Activated CD4-positive, alpha-beta T cell treated with anti-CD3 and anti-CD28 coated beads, Interleukin-2, Interleukin-4, amounts not matched to agents 100 ng/mL and 50 ng/mL, durations not matched to agents 16 hours and 8 hours (primary cell): ENCODE results near the gene MLLT10.
A peak's percentile ranks its signal among the peaks of the same experiment; 100 is the strongest.

ENCODE experiments used
- DNase-seq: peaks from one replicate; pipeline ENCODE4 v3.0.0-alpha.2; 2020; ENCODE audit warnings: low spot score

MLLT10 gene

GRCh38 chr10:21638681-21639080 lies 104.6 kb downstream of the MLLT10 start:
- DNase-seq: no peak

- DNase-seq: no peak
Measured at GRCh38 chr10:21648040-21648439, 114.0 kb downstream of the MLLT10 start.

GRCh38 chr10:21649454-21649872 lies 115.4 kb downstream of the MLLT10 start:
- DNase-seq: peak; percentile 46

GRCh38 chr10:21650353-21650752 lies 116.3 kb downstream of the MLLT10 start:
- DNase-seq: no peak

- DNase-seq: no peak
Measured at GRCh38 chr10:21655236-21655635, 121.2 kb downstream of the MLLT10 start.

- DNase-seq: no peak
Measured at GRCh38 chr10:21655687-21656086, 121.7 kb downstream of the MLLT10 start.

GRCh38 chr10:21661087-21661486 lies 127.1 kb downstream of the MLLT10 start:
- no peak for DNase-seq

GRCh38 chr10:21661935-21662334 lies 127.9 kb downstream of the MLLT10 start:
- no peak for DNase-seq

- no peak for DNase-seq
Measured at GRCh38 chr10:21662635-21663034, 128.6 kb downstream of the MLLT10 start.

- DNase-seq: no peak
Measured at GRCh38 chr10:21668831-21669230, 134.8 kb downstream of the MLLT10 start.

- no peak for DNase-seq
Measured at GRCh38 chr10:21670391-21670790, 136.4 kb downstream of the MLLT10 start.

- DNase-seq: no peak
Measured at GRCh38 chr10:21673668-21674067, 139.6 kb downstream of the MLLT10 start.

GRCh38 chr10:21675157-21675796 lies 141.2 kb downstream of the MLLT10 start:
- DNase-seq: peak; percentile 46

GRCh38 chr10:21677551-21677950 lies 143.5 kb downstream of the MLLT10 start:
- no peak for DNase-seq

- no peak for DNase-seq
Measured at GRCh38 chr10:21681156-21681555, 147.1 kb downstream of the MLLT10 start.

GRCh38 chr10:21687266-21688008 lies 153.4 kb downstream of the MLLT10 start:
- no peak for DNase-seq

GRCh38 chr10:21688009-21688332 lies 153.9 kb downstream of the MLLT10 start:
- DNase-seq: no peak

- no peak for DNase-seq
Measured at GRCh38 chr10:21688870-21689269, 154.8 kb downstream of the MLLT10 start.

GRCh38 chr10:21689881-21690280 lies 155.8 kb downstream of the MLLT10 start:
- no peak for DNase-seq

- no peak for DNase-seq
Measured at GRCh38 chr10:21692916-21693315, 158.9 kb downstream of the MLLT10 start.

- no peak for DNase-seq
Measured at GRCh38 chr10:21693418-21693817, 159.4 kb downstream of the MLLT10 start.

- DNase-seq: no peak
Measured at GRCh38 chr10:21694631-21695030, 160.6 kb downstream of the MLLT10 start.

- DNase-seq: no peak
Measured at GRCh38 chr10:21696302-21696701, 162.3 kb downstream of the MLLT10 start.

- DNase-seq: no peak
Measured at GRCh38 chr10:21699575-21699974, 165.5 kb downstream of the MLLT10 start.
